ENCODE measurements around the gene BTBD9. TPM values are rescaled to one million over a fixed set of nuclear protein-coding genes. Genes with fewer than 3 reads are reported as not detected.

Gene BTBD9
- total and polyA plus RNA-seq, 2 of the 13 experiments (the other 11 are each of a cell fraction or from before 2014, with no cell fraction given) = 1.2 to 3.0 TPM

DNA sequence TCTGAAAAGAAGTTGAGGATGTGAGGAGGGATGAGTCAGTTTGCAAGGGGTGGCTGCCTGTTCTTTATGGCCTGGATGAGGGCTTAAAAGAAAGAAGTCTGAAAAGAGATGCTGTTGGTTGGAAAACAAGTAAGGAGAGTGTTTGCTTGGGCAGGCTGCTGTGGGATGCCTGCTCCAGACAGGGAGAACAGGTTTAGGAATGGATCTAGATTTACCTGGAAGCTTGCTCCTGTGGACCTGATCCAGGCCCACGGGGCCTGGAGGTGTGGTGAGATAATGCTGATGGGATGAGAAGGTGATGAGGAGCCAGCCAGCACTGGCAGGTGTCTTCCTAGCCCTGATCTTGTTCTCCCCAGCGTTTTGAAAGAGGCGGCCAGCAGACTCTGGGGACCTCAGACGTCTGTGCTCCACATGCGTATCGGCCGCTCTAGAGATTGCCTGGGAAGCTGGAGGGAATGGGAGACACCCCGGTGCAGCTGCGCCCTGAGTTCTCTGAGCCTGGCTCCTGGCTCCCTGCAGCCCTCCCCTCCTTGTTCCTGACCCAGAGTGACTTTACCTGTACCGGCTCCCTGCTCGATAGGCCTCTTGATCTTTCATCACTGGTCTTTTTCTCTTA is 488.9 kb downstream of the BTBD9 start:
- CTCF ChIA-PET (ENCODE audit: low intra/inter-chr PET ratio, low total read pairs) = no interaction called here

DNA sequence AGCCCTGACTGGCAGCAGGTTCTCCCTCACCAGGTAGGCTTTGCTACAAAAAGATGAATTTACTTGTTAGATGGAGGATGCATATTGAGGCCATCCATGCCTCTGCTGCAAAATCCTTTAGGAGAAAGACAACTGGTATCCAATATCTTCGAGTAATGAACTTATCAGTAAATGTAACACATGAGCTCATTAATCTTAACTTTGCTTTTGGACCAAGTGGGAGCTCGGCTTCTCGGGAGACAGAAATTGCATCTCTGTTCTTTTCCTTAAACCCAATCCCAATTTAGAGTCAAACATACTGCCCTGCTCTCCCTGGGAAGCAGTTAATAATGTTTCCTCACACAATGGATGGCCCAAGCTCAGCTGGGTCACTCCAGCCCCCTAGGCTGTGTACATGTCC is 489.7 kb downstream of the BTBD9 start:
- Histone ChIP-seq H3K36me3 (replicated peaks in 1 of 2; ENCODE audit: control insufficient read depth in 1 of 2, insufficient read depth in 2 of 2, low read length in 2 of 2) (peaks cover 11 to 30% of the 10 kb centered on the region in 2 experiments), H3K4me1 (ENCODE audit: insufficient read depth, low read length) (peaks cover 8% of the 10 kb centered on the region), H2AFZ (ENCODE audit: low read length) (no peak overlapping the region), H3K4me2 (ENCODE audit: low read depth, low read length) (no peak overlapping the region), H3K79me2 (ENCODE audit: insufficient read depth, low read length) (no peaks in the 10 kb centered on the region), H3K27ac (ENCODE audit: extremely low read length, insufficient read depth, low read length) (no peak overlapping the region), H3K9me3 (ENCODE audit: low read length) (no peaks in the 10 kb centered on the region), H3K4me3 (replicated peaks in 1 of 3; ENCODE audit: insufficient read depth in 1 of 3, low read depth in 2 of 3, low read length in 3 of 3) (no peak overlapping the region), H4K20me1 (ENCODE audit: insufficient read depth, low read length) (peaks cover 3% of the 10 kb centered on the region; the same call in 1 of the 2 replicates), H3K27me3 (ENCODE audit: control insufficient read depth in 1 of 2, insufficient read depth in 2 of 2, low read length in 2 of 2) (no peaks in the 10 kb centered on the region), H3K9ac (ENCODE audit: insufficient read depth, low read depth, low read length) (no peak overlapping the region)
- no TSS peak for BruUV-seq (replicated peaks)
- intact Hi-C loops (cut with micrococcal nuclease; ENCODE audit: unreplicated experiment) (no loop called here), in situ Hi-C loops (cut with HindIII; ENCODE audit: extremely low pct_ligation_motif_present, low pct_unique_long_range_greater_than_20kb) (no loop called here)
- 100% methylated on average over 3 of the region's 3 CpGs for WGBS (ENCODE audit: low lambda C conversion rate)
- no peak for TF ChIP-seq RNF219 (CRISPR knock-in tag; IDR thresholded peaks at IDR 0.05)
- no peak for TF ChIP-seq ZNF660 (CRISPR knock-in tag; IDR thresholded peaks at IDR 0.05; ENCODE audit: borderline replicate concordance, low read depth)
- DNase-seq (ENCODE audit: low spot score) = no peak
- ATAC-seq = no peak
- FAIRE-seq = no peak
- ChIA-PET CTCF (ENCODE audit: low intra/inter-chr PET ratio, low total read pairs) (no interaction called here), POLR2A (no interaction called here)

More for the DNA sequence above, 488.9 kb downstream of the BTBD9 start:
- peaks cover 10 to 28% of the 10 kb centered on the region in 2 experiments for H3K36me3 ChIP-seq (replicated peaks in 1 of 2; ENCODE audit: control insufficient read depth in 1 of 2, insufficient read depth in 2 of 2, low read length in 2 of 2)
- 88% methylated on average over 11 of the region's 11 CpGs for WGBS (ENCODE audit: low lambda C conversion rate)
- H3K27ac ChIP-seq (ENCODE audit: extremely low read length, insufficient read depth, low read length) = no peak overlapping the region
- H3K4me3 ChIP-seq (replicated peaks in 1 of 3; ENCODE audit: insufficient read depth in 1 of 3, low read depth in 2 of 3, low read length in 3 of 3) = no peak overlapping the region
- H4K20me1 ChIP-seq (ENCODE audit: insufficient read depth, low read length) = peaks cover 3% of the 10 kb centered on the region; the same call in 1 of the 2 replicates
- H3K9me3 ChIP-seq (ENCODE audit: low read length) = no peaks in the 10 kb centered on the region
- FAIRE-seq = no peak
- in situ Hi-C loops (cut with HindIII; ENCODE audit: extremely low pct_ligation_motif_present, low pct_unique_long_range_greater_than_20kb) (no loop called here), intact Hi-C loops (cut with micrococcal nuclease; ENCODE audit: unreplicated experiment) (no loop called here)
- ATAC-seq = no peak
- H2AFZ ChIP-seq (ENCODE audit: low read length) = no peak overlapping the region
- POLR2A ChIA-PET = no interaction called here
- H3K9ac ChIP-seq (ENCODE audit: insufficient read depth, low read depth, low read length) = no peak overlapping the region
- no peak for DNase-seq (ENCODE audit: low spot score)
- no peaks in the 10 kb centered on the region for H3K27me3 ChIP-seq (ENCODE audit: control insufficient read depth in 1 of 2, insufficient read depth in 2 of 2, low read length in 2 of 2)
- H3K79me2 ChIP-seq (ENCODE audit: insufficient read depth, low read length) = no peaks in the 10 kb centered on the region
- H3K4me1 ChIP-seq (ENCODE audit: insufficient read depth, low read length) = peaks cover 15% of the 10 kb centered on the region
- TF ChIP-seq RFX5 (IDR thresholded peaks at IDR 0.05; ENCODE audit: low read depth, low read length) = no peak
- BruUV-seq (replicated peaks) = no TSS peak
- H3K4me2 ChIP-seq (ENCODE audit: low read depth, low read length) = no peak overlapping the region
